ENCODE results near the gene FRAT1.

FRAT1 gene

GRCh38 chr10:97325754-97326153 lies 6.7 kb downstream of the FRAT1 start:
- no peak overlapping the region for H3K4me3 ChIP-seq (ENCODE audit: low read length in 2 of 2)
- no peaks in the 10 kb centered on the region for H3K36me3 ChIP-seq (ENCODE audit: control insufficient read depth in 2 of 2, insufficient read depth in 2 of 2, low read length in 2 of 2)
- H3K27ac ChIP-seq (ENCODE audit: low read depth in 2 of 2, low read length in 2 of 2): no peak overlapping the region
- no peaks in the 10 kb centered on the region for H3K9me3 ChIP-seq (ENCODE audit: control insufficient read depth in 2 of 2, low read length in 2 of 2)
- peaks cover 22 to 35% of the 10 kb centered on the region in 2 donors for H3K4me1 ChIP-seq (ENCODE audit: control insufficient read depth in 2 of 2, insufficient read depth in 2 of 2, low read length in 2 of 2)
- no peaks in the 10 kb centered on the region for H3K27me3 ChIP-seq (ENCODE audit: control insufficient read depth in 2 of 2, insufficient read depth in 2 of 2, low read length in 2 of 2)
- H3K9ac ChIP-seq (ENCODE audit: low read depth in 1 of 2, low read length in 2 of 2): no peak overlapping the region

GRCh38 chr10:97327348-97328294 lies 8.6 kb downstream of the FRAT1 start:
- Histone ChIP-seq H3K27me3 (ENCODE audit: control insufficient read depth in 2 of 2, insufficient read depth in 2 of 2, low read length in 2 of 2) (no peaks in the 10 kb centered on the region), H3K9ac (ENCODE audit: low read depth in 1 of 2, low read length in 2 of 2) (peak overlapping the region in 1 of 2 donors; percentile 8), H3K36me3 (ENCODE audit: control insufficient read depth in 2 of 2, insufficient read depth in 2 of 2, low read length in 2 of 2) (peaks cover 0 to 2% of the 10 kb centered on the region in 2 donors), H3K9me3 (ENCODE audit: control insufficient read depth in 2 of 2, low read length in 2 of 2) (no peaks in the 10 kb centered on the region), H3K4me1 (ENCODE audit: control insufficient read depth in 2 of 2, insufficient read depth in 2 of 2, low read length in 2 of 2) (peaks cover 25 to 43% of the 10 kb centered on the region in 2 donors), H3K4me3 (ENCODE audit: low read length in 2 of 2) (no peak overlapping the region), H3K27ac (ENCODE audit: low read depth in 2 of 2, low read length in 2 of 2) (peak overlapping the region; percentile 49 to 62)

GRCh38 chr10:97328646-97329453 lies 9.8 kb downstream of the FRAT1 start:
- Histone ChIP-seq H3K9ac (ENCODE audit: low read depth in 1 of 2, low read length in 2 of 2) (peak overlapping the region in 1 of 2 donors; percentile 1), H3K27ac (ENCODE audit: low read depth in 2 of 2, low read length in 2 of 2) (peak overlapping the region; percentile 45 to 49), H3K4me1 (ENCODE audit: control insufficient read depth in 2 of 2, insufficient read depth in 2 of 2, low read length in 2 of 2) (peaks cover 25 to 43% of the 10 kb centered on the region in 2 donors)

GRCh38 chr10:97329766-97330165 lies 10.7 kb downstream of the FRAT1 start:
- Histone ChIP-seq H3K27me3 (ENCODE audit: control insufficient read depth in 2 of 2, insufficient read depth in 2 of 2, low read length in 2 of 2) (no peaks in the 10 kb centered on the region), H3K9ac (ENCODE audit: low read depth in 1 of 2, low read length in 2 of 2) (no peak overlapping the region), H3K36me3 (ENCODE audit: control insufficient read depth in 2 of 2, insufficient read depth in 2 of 2, low read length in 2 of 2) (peaks cover 0 to 2% of the 10 kb centered on the region in 2 donors), H3K27ac (ENCODE audit: low read depth in 2 of 2, low read length in 2 of 2) (peak overlapping the region in 1 of 2 donors; percentile 13), H3K4me1 (ENCODE audit: control insufficient read depth in 2 of 2, insufficient read depth in 2 of 2, low read length in 2 of 2) (peaks cover 25 to 43% of the 10 kb centered on the region in 2 donors), H3K9me3 (ENCODE audit: control insufficient read depth in 2 of 2, low read length in 2 of 2) (no peaks in the 10 kb centered on the region), H3K4me3 (ENCODE audit: low read length in 2 of 2) (no peak overlapping the region)

More at GRCh38 chr10:97328646-97329453, 9.8 kb downstream of the FRAT1 start:
- H3K36me3 ChIP-seq (ENCODE audit: control insufficient read depth in 2 of 2, insufficient read depth in 2 of 2, low read length in 2 of 2): peaks cover 0 to 2% of the 10 kb centered on the region in 2 donors
- no peaks in the 10 kb centered on the region for H3K27me3 ChIP-seq (ENCODE audit: control insufficient read depth in 2 of 2, insufficient read depth in 2 of 2, low read length in 2 of 2)
- H3K4me3 ChIP-seq (ENCODE audit: low read length in 2 of 2): no peak overlapping the region
- H3K9me3 ChIP-seq (ENCODE audit: control insufficient read depth in 2 of 2, low read length in 2 of 2): no peaks in the 10 kb centered on the region

GRCh38 chr10:97331153-97331703 lies 12.2 kb downstream of the FRAT1 start:
- Histone ChIP-seq H3K9me3 (ENCODE audit: control insufficient read depth in 2 of 2, low read length in 2 of 2) (no peaks in the 10 kb centered on the region), H3K27ac (ENCODE audit: low read depth in 2 of 2, low read length in 2 of 2) (no peak overlapping the region), H3K27me3 (ENCODE audit: control insufficient read depth in 2 of 2, insufficient read depth in 2 of 2, low read length in 2 of 2) (no peaks in the 10 kb centered on the region), H3K36me3 (ENCODE audit: control insufficient read depth in 2 of 2, insufficient read depth in 2 of 2, low read length in 2 of 2) (peaks cover 0 to 2% of the 10 kb centered on the region in 2 donors), H3K9ac (ENCODE audit: low read depth in 1 of 2, low read length in 2 of 2) (peak overlapping the region in 1 of 2 donors; percentile 94), H3K4me3 (ENCODE audit: low read length in 2 of 2) (peak overlapping the region; percentile 89 to 91), H3K4me1 (ENCODE audit: control insufficient read depth in 2 of 2, insufficient read depth in 2 of 2, low read length in 2 of 2) (peaks cover 32 to 51% of the 10 kb centered on the region in 2 donors)

GRCh38 chr10:97332591-97333350 lies 13.7 kb downstream of the FRAT1 start:
- H3K4me1 ChIP-seq (ENCODE audit: control insufficient read depth in 2 of 2, insufficient read depth in 2 of 2, low read length in 2 of 2): peaks cover 40 to 59% of the 10 kb centered on the region in 2 donors
- H3K36me3 ChIP-seq (ENCODE audit: control insufficient read depth in 2 of 2, insufficient read depth in 2 of 2, low read length in 2 of 2): peaks cover 0 to 2% of the 10 kb centered on the region in 2 donors
- peak overlapping the region; percentile 94 to 97 for H3K9ac ChIP-seq (ENCODE audit: low read depth in 1 of 2, low read length in 2 of 2)
- peak overlapping the region; percentile 89 to 91 for H3K4me3 ChIP-seq (ENCODE audit: low read length in 2 of 2)
- H3K27ac ChIP-seq (ENCODE audit: low read depth in 2 of 2, low read length in 2 of 2): peak overlapping the region; percentile 91 to 94
- no peaks in the 10 kb centered on the region for H3K9me3 ChIP-seq (ENCODE audit: control insufficient read depth in 2 of 2, low read length in 2 of 2)
- no peaks in the 10 kb centered on the region for H3K27me3 ChIP-seq (ENCODE audit: control insufficient read depth in 2 of 2, insufficient read depth in 2 of 2, low read length in 2 of 2)

- Histone ChIP-seq H3K27me3 (ENCODE audit: control insufficient read depth in 2 of 2, insufficient read depth in 2 of 2, low read length in 2 of 2) (no peaks in the 10 kb centered on the region), H3K36me3 (ENCODE audit: control insufficient read depth in 2 of 2, insufficient read depth in 2 of 2, low read length in 2 of 2) (peaks cover 0 to 2% of the 10 kb centered on the region in 2 donors), H3K9ac (ENCODE audit: low read depth in 1 of 2, low read length in 2 of 2) (peak overlapping the region; percentile 94 to 97), H3K27ac (ENCODE audit: low read depth in 2 of 2, low read length in 2 of 2) (peak overlapping the region; percentile 91 to 94), H3K4me3 (ENCODE audit: low read length in 2 of 2) (peak overlapping the region; percentile 89 to 91), H3K9me3 (ENCODE audit: control insufficient read depth in 2 of 2, low read length in 2 of 2) (no peaks in the 10 kb centered on the region), H3K4me1 (ENCODE audit: control insufficient read depth in 2 of 2, insufficient read depth in 2 of 2, low read length in 2 of 2) (peaks cover 40 to 55% of the 10 kb centered on the region in 2 donors)
Measured at GRCh38 chr10:97333351-97333600, 14.2 kb downstream of the FRAT1 start.

GRCh38 chr10:97333601-97334369 lies 14.7 kb downstream of the FRAT1 start:
- Histone ChIP-seq H3K27ac (ENCODE audit: low read depth in 2 of 2, low read length in 2 of 2) (peak overlapping the region; percentile 91 to 94), H3K4me1 (ENCODE audit: control insufficient read depth in 2 of 2, insufficient read depth in 2 of 2, low read length in 2 of 2) (peaks cover 40 to 50% of the 10 kb centered on the region in 2 donors), H3K4me3 (ENCODE audit: low read length in 2 of 2) (peak overlapping the region; percentile 89 to 91), H3K36me3 (ENCODE audit: control insufficient read depth in 2 of 2, insufficient read depth in 2 of 2, low read length in 2 of 2) (peaks cover 0 to 2% of the 10 kb centered on the region in 2 donors), H3K9me3 (ENCODE audit: control insufficient read depth in 2 of 2, low read length in 2 of 2) (no peaks in the 10 kb centered on the region), H3K9ac (ENCODE audit: low read depth in 1 of 2, low read length in 2 of 2) (peak overlapping the region; percentile 94 to 97), H3K27me3 (ENCODE audit: control insufficient read depth in 2 of 2, insufficient read depth in 2 of 2, low read length in 2 of 2) (no peaks in the 10 kb centered on the region)

All from mucosa of rectum (tissue), 2 donors.